GM18907 (cell line): ENCODE results near the gene GMFB.

Source experiments
- ATAC-seq: cut with Tn5 transposase; IDR thresholded peaks from one replicate; pipeline ENCODE4 v1.9.1; 2021; ENCODE audit warnings: mild to moderate bottlenecking, moderate library complexity; ENCODE audit not compliant: unreplicated experiment

Gene GMFB

DNA sequence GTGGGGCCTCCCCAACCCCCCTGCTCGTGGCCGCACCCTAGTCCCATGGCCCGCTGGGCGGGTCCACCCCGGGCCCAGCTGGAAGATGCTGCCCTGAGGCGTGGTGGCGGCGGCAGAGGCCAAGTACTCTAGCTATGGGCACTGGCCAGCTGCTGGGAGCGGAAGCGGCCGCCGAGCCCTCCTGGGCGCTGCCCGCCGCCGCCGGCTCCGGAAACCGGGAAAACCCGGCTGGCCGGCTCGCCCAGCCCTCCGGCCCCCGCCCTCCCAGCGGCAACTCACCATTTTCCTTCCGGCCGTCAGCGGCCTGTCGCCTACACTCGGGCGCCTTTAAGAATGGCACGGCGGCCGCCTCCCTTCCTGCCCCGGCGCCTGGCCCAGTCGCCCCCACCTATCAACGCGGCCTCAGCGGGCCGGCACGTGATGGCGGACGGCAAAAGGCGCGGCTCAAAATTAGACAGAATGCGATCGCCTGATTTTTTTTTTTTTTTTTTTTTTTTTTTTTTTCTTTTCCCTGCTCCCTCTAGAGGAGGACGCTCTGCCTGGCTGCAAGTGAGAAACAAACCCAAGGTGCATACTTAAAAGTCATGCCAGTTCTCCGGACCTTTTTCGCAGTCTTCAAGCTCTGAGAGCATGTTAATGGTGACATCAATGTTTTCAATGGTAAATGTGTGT, at the start of gene GMFB:
Gene GMFB (minus strand): TSS at position 335 of the 672 bp plus-strand sequence. CDS start 53 bp downstream, at position 282.
- peak; percentile 90 for ATAC-seq

- ATAC-seq: no peak
Observed at GRCh38 chr14:54538055-54538454, 49.3 kb upstream of the GMFB start.

- no peak for ATAC-seq
Observed at GRCh38 chr14:54537651-54538050, 48.9 kb upstream of the GMFB start.

DNA sequence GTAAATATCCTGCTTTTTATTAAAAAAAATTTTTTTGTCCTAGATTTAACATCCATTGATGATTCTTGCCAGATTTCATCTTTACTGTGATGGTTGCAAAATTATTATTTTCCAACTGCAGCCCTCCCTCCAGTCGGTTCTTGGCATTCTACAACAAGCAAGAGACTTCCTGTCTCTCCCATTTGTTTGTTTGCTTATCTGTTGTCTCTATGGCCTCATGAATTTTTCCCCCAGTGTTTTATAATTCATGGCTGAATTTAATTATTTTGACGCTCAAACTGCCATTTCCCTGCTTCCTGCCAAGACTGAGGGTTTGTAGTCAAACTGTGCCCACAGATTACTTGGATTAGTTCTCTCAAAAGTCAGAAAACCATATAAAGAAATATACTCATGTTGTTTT, 46.9 kb upstream of the GMFB start:
- no peak for ATAC-seq

DNA sequence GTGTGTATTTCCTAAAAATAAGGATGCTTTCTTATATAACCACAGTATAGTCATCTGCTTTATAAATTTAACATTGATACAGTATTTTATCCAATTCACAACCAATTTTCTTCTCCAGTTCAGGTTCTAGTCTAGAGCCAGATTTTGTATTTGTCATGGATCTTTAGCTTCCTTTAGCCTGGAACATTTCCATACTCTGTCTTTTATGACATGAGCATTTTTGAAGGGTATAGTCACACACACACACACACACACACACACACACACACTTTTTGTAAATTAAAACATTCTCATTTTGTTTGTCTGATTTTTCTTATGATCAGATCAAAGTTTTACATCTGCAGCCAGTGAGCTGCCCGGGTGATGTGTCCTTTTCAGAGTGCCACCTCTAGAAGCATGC, 46.3 kb upstream of the GMFB start:
- ATAC-seq: no peak

DNA sequence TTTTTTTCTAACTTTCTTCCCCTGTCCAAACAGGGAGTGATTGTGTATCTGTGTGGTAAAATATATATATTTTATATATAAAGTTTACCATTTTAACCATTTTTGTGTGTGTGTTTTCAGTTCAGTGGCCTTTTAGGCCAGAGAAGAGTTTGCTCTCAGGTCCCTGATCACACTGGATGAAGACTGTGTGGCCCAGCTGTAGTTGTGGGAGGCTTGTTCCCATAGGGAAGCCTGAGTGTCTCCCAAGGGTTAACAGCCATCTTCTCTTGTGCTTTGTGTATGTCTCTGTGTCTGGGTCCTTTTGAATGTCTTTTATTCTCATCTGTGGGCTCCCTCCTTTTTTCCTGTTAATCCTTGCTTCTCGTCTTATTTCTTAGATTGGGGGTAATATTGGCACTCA, 44.3 kb upstream of the GMFB start:
- ATAC-seq: no peak

DNA sequence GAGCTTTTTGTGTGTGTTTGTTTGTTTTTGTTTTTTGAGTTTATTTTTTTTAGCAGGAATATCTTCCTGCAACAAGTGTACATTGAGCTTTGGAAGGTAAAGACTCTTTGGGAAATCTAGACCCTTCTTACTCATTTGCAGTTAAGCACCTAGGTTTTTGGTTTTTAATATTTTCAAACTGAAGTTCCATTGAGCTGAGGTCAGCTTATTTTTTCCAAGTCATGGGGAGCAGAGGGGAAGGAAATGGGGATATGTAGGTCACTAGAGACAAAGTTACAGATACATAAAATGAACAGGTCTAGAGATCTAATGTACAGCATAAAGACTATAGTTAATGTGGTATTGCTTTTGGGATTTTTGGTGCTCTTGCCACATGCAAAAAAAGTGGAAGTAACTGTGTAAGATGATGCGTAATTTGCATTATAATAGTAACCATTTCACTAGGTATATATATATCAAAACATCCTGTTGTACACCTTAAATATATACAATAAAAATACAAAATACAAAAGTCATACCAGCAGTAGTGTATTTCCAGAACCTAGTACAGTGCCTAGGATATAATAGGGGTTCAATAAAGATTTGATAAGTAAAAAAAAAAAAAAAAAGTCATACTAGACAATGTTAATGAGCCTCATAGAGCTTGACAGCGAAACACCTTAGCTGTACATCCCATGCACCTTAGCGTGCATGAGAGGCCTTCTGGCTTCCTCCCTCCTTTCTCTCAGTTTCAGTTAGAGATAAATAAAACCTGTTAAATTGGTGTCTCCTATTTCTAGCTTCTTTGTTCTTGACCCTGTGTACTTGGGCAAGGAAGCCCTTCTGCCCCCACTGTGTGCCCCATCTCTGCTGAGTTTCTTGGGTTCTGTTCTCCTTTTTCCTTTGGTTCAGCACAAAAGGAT, 43.6 kb upstream of the GMFB start:
- peak; percentile 86 for ATAC-seq

DNA sequence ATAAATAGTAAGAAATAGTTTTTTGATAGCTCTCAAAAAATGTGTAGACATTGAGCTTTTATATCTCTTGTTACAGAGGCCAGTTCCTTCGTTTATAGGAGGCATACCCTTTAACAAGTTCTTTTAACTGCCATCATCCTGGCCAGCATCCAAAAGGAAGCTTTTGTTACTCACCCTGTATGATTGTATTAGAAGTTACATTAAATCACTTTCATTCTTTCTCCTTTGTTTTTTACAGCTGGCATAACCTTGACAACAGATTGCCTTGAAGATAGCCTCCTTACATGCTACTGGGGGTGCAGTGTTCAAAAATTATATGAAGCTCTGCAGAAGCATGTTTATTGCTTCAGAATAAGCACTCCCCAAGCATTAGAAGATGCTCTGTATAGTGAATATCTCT, 41.0 kb upstream of the GMFB start:
- ATAC-seq: no peak

DNA sequence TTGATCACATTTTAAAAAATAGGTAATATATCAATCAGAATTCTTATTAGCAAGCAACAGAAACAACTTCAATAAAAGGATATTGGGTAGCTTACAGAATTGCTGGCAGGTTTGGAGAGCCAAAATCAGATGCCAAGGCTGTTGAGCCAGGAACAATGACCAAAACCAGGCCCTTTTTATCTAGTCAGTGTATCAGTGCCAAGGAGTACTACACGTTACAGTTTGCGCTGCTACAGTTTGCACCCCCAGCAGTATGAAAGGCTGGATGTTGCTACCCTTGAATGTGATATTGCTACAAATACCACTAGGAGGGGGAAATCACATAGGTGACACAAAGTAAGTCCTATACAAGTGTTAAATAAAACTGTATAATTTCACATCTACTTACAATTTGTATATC, 40.2 kb upstream of the GMFB start:
- no peak for ATAC-seq

GRCh38 chr14:54524410-54524809, 35.6 kb upstream of the GMFB start:
- ATAC-seq: no peak

DNA sequence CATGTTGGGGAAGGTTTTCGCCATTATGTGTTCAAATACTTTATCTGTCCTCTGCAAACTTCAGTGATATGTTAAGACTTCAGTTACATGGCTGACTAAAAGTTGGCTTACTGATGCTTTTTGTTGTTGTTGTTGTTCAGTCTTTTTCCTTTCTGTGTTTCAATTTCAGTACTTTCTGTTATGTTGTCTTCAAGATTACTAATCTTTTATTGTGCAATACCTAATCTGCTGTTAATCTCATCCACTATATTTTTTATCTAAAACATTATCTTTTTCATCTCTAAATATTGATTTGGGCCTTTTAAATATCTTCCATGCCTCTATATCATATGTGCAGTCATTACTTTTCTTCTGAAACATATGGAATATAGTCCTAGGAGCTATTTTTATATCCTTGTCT, 27.9 kb upstream of the GMFB start:
- ATAC-seq: no peak

DNA sequence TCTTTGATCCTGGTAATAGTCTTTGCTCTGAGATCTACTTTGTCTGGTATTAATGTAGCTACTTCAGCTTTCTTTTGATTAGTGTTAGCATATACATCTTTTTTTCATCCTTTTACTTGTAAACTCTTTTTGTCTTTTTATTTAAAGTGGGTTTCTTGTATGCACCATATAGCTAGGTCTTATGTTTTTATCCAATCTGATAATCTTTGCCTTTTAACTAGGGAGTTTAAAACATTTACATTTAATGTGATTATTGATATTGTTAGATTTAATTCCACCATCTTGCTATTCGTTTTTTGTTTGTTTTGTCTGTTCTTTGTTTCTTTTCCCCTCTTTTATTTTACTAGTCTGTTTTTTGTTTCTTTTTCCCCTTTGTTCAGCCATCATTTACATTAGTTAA, 26.9 kb upstream of the GMFB start:
- ATAC-seq: no peak

GRCh38 chr14:54512393-54512792, 23.6 kb upstream of the GMFB start:
- ATAC-seq: no peak

DNA sequence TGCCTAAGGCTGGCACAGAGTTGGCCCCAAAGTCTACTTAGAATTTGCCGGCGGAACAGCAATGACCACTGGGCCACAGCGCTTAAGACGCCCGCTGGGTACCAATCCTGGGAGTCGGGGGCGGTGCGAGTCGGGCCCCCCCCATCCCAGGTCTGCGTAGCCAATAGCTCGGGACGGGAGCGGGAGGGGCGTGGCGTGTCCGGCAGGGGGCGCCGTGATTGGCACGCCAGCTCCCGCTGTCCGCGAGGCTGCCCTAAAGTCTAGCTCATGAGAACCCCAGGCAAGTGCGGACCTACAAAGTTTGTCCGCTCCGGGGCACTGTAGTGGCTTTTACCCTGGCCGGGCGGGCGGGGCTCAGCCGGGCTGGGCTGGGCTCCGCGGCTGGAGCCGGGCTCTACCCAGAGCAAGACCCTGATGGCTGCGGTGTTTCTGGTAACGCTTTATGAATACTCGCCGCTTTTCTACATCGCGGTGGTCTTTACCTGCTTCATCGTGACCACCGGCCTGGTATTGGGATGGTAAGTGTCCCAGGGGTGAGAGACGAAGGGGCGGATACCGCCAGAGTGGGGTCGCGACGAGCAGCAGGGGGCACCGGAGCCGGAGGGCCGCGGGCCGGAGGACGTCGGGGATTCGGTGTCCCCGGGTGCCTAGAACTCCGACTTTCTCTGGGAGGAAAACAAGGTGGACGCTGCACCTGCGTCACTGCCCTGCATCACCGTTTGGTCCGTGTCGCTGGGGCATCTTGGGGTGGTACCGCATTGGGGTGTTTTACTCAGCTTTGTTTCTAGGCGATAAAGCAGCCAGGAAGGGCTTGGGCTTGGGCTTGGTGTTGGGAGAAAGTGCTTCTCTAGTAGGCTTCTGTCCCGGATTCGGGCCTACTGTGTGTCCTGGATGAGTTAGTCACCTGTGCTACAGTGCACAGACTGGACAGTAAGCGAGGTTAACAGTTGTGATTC, 21.0 kb upstream of the GMFB start, which contains the start of gene CGRRF1:
Gene CGRRF1 (plus strand): TSS at position 361 of the 956 bp plus-strand sequence. CDS start 54 bp downstream, at position 415.
- ATAC-seq: peak; percentile 96

- ATAC-seq: no peak
Observed at GRCh38 chr14:54503486-54503885, 14.7 kb upstream of the GMFB start.

DNA sequence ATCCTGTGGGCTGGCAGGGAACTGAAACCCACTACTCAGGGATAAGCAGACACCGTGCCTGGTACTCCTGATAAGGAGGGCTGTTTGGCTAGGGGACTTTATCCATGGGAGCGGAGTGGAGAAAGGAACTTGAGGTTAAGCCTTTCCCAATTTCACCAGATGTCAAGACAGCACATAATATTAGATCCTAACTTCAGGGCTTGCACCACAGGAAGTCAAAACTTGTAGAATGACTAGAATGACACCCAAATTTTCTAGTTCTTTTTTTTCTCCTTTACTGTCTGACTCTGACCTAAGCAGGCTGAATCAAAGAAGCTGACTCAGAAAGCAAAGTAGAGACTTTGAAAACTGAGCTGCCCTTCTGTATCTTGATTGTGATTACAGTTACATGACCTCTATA, 13.8 kb upstream of the GMFB start:
- ATAC-seq: no peak

DNA sequence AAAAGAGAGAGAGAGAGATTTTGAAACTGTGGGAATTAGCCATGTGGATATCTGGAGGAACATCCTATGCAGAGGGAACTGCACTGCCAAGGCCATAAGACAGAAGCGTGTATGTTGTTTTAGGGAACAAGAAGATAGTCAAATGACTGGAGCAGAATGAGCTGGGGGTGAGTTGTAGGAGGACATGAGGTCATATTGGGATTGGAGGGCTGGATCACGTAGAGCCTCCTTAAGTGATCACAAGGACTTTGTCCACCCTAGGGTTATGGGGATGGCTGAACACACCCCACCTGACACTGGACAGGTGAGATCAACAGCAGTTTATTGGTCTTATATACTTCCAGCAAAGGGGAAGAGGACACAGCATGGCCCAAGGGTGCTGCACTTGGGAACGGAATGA, 12.7 kb upstream of the GMFB start:
- ATAC-seq: no peak

GRCh38 chr14:54500744-54501143, 12.0 kb upstream of the GMFB start:
- no peak for ATAC-seq

DNA sequence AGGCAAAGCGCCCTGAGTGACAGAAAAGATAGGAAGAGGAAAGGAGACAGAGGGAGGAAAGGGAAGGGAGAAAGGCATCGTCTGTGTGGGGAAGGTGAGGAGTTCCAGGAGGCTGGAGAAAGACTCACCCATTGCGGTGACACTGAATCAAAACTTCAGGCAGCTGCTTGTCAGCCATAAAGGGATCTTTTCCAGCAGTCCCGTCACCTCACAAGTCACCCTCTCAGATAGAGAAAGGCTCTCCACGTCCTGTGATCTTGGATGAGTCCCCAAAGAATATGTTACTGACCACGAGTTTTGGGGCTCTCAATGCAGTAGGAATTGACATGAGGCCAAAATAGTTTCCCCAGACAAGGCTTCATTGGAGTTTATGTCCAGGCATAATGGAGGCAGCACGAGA, 9.8 kb upstream of the GMFB start:
- no peak for ATAC-seq

DNA sequence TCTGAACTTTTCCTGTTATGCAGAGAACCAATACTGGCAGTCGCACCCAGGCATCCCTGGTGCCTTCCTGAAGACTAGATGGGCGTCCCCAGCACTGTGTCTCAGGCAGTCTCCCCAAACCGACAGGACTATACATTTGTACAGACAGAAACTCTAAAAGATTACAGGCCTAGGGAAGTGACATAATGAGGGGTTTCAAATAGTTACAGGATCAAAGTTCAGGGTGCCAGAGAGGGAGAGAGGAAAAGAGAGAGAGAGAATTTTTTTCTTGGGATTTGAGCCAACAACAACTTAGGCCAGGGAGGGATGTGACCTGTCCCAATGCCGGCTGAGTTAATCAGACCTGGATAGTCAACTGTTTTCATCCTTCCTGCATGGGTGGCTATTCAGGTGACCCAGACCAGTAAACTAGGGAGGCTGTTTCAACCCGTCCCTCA, 9.3 kb upstream of the GMFB start:
- no peak for ATAC-seq

DNA sequence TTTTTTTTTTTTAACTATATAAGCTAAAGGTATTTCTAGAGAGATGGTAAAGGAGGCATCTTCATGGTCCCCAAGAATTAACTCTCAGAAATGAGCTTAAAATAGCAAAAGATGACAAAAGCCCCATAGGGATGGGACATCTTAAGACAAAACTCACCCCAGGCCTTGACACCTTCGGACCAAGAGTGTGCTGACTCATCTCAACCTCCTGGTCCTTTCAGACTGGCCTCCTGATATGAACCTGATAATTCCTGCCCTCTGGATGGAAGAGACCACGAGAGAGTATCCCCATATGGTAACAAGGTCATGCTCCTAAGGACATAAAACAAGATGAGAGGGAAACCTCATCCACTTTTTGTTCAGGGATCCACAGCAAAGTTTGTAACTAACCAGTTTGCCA, 8.4 kb upstream of the GMFB start:
- no peak for ATAC-seq
